HG03039 (cell line): ENCODE results near the gene PDCD1.
"Not testable (repeated sequence)": the region's sequence is repeated elsewhere in the genome, so short reads cannot be mapped to it uniquely, and the experiment has no call there.

Source experiments
- ATAC-seq: cut with Tn5 transposase; IDR thresholded peaks from one replicate; pipeline ENCODE4 v1.9.1; 2021; ENCODE audit warnings: mild to moderate bottlenecking, moderate library complexity; ENCODE audit not compliant: unreplicated experiment

Gene PDCD1

GRCh38 chr2:241835611-241836010 lies 23.1 kb downstream of the PDCD1 start:
- ATAC-seq: no peak

GRCh38 chr2:241834527-241835210 lies 24.0 kb downstream of the PDCD1 start:
- ATAC-seq: no peak

DNA sequence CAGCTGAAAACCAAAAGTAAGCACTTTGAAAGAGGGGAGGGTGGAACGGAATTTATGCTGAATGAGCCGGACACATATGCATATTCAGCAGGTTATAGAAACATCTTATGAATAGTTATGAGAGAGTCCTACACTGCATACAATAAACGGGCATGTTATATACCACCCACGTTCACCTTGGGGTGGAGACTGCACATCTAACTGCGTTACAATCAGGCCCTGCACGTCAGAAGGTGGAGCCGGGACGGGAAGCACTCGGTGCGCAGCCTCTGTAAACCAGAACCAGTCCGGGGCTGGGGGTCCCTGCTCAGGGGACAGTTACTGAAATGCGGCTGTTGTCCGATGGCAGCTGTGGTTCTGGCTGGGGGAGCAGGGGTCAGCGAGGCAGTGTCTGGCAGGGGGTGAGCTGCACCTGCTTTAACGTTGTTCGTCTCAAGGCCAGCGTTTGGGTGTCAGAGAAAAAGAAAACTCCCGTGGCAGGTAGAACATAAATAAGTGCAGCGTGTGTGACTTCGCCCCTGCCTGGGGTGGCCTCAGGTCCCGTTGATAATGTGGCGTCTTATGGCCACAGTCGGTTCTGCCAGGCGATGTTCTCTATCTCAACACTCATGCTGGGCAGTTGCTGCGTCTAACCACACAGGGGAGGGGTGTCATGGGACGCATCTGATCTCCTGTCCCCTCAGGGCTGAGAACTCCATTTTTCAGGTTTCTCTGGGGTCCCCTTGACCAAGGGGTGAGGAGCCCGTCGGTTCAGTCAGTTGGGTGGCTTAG lies 24.8 kb downstream of the PDCD1 start:
- not testable (repeated sequence) for ATAC-seq

DNA sequence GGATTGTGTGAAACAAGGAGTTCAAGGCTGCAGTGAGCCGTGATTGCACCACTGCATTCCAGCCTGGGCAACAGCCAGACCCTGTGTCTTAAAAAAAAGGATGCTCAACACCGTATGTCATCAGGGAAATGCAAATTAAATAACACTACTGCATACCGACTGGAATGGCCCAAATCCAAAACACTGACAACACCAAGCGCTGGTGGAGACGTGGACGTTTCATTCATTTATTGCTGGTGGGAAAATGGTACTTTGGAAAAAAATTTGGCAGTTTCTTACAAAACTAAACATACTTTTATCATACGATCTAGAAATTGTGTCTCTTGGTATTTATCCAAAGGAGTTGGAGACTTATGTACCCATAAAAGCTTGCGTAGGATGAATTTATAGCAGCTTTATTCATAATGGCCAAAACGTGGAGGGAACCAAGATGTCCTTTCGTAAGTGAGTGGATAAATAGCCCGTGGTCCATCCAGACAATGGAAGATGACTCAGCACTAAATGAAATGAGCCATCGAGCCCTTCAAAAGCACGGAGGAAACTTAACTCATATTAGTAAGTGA lies 25.5 kb downstream of the PDCD1 start:
- ATAC-seq: no peak

DNA sequence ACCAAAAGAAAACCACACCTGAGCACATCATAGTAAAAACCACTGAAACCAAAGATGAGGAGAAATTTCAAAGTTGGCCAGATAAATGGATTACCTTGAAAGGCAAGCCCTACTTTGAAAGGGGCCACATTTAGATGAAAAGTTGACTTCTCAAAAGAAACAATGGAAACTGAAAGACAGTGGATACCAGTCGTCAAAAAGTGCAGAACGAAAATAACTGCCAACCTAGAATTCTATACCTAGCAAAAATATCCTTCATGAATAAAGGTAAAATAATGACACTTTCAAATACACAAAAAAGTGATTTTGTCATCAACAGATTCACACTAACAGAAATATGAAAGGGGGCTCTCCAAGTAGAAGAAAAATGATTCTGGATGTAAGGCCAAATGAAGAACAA lies 31.3 kb downstream of the PDCD1 start:
- ATAC-seq: no peak

DNA sequence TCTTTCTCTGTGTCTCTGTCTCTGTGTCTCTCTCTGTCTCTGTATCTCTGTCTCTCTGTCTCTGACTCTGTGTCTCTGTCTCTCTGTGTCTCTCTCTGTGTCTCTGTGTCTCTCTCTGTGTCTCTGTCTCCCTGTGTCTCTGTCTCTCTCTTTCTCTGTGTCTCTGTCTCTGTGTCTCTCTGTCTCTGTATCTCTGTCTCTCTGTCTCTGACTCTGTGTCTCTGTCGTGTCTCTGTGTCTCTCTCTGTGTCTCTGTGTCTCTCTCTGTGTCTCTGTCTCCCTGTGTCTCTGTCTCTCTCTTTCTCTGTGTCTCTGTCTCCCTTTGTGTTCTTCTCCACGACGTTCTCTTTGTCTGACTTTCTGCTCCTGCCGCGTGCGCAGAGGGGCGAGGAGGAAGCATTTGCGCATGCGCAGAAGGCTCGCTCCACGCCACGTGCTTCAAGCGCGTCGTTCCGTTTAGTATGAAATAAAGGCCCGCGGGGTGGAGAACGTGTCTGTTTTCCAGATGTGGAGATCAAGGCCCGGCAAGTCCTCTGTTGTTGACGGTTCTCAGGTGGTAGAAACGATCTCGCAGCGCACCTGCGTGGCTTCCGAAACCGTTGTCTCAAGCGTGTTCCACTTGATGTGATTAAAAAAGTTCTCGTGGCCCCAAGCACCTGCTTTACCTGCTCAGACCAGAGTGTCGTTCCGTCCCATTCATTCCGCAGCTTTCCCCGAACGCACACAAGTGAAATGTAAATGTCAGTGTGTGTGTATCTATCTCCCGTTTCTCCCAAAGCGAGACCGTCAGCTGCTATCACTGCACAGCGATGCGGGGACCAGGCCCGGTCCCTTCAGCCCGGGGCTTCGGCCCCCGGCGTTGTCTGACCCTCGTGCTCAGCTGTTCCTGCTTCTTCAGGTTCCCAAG lies 34.9 kb downstream of the PDCD1 start:
- ATAC-seq: not testable (repeated sequence)

DNA sequence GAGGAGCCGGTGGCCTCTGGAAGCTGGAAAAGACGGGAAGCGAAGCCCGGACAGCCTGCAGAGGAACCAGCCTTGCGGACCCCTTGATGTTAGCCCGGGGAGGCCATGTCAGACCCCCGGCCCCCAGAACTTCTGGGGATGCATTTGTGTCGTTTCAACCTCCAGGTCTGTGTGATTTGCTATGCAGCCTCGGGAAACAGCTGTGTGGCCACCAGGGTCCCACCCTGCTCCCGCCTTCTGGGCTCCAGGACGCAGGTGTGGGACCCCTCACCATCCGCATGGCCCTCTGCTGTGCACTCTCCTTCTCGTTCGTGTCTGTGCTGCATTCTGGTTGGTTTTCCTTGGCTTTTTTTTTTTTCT lies 36.5 kb downstream of the PDCD1 start:
- ATAC-seq: no peak

GRCh38 chr2:241821460-241822263 lies 37.0 kb downstream of the PDCD1 start:
- no peak for ATAC-seq

- no peak for ATAC-seq
Measured at GRCh38 chr2:241820625-241821384, 37.9 kb downstream of the PDCD1 start.

DNA sequence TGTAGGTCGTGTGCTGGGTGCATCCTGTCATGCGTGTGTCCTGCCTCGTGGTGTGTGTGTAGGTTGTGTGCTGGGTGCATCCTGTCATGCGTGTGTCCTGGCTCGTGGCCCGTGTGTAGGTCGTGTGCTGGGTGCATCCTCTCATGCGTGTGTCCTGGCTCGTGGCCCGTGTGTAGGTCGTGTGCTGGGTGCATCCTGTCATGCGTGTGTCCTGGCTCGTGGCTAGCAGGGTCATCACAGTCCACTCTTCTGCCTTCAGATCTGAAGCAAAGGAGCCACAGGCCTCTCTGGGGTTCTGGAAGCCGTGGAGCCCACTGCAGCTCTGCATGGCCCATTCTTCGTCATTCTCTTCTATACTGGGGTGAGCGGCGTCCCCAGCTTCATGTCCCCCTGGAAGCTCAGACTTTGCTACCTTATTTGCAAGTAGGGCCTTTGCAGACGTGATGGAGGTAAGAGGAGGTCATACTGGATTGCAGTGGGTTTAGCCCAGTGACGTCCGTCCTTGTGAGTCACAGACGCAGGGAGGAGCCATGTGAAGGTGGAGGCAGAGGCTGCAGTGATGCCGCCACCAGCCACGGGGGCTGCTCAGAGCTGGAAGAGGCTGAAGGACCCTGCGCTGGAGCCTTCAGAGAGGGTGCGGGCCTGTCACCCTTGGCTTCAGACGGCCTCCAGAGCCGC lies 38.6 kb downstream of the PDCD1 start:
- ATAC-seq: not testable (repeated sequence)

DNA sequence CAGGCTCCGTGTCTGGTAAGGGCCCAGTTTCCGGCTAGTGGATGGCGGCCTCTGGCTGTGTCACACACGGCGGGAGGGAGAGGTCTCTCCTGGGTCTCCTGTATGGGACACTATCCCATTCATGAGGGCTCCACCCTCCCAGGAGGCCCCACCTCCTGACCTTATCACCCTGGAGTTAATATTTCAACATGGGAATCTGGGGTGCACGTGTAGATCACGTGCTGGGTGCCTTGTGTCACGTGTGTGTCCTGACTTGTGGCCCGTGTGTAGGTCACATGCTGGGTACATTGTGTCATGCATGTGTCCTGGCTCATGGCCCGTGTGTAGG lies 39.8 kb downstream of the PDCD1 start:
- no peak for ATAC-seq

- no peak for ATAC-seq
Measured at GRCh38 chr2:241818229-241818942, 40.3 kb downstream of the PDCD1 start.

DNA sequence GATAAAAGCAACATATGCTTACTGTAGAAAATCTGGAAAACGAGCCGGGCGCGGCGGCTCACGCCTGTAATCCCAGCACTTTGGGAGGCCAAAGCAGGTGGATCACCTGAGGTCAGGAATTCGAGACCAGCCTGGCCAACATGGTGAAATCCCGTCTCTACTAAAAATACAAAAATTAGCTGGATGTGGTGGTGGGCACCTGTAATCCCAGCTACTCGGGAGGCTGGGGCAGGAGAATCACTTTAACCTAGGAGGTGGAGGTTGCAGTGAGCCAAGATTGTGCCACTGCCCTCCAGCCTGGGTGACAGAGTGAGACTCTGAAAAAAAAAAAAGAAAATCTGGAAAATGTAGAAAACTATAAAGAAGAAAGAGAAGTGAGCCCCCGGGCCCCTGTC lies 40.9 kb downstream of the PDCD1 start:
- not testable (repeated sequence) for ATAC-seq

DNA sequence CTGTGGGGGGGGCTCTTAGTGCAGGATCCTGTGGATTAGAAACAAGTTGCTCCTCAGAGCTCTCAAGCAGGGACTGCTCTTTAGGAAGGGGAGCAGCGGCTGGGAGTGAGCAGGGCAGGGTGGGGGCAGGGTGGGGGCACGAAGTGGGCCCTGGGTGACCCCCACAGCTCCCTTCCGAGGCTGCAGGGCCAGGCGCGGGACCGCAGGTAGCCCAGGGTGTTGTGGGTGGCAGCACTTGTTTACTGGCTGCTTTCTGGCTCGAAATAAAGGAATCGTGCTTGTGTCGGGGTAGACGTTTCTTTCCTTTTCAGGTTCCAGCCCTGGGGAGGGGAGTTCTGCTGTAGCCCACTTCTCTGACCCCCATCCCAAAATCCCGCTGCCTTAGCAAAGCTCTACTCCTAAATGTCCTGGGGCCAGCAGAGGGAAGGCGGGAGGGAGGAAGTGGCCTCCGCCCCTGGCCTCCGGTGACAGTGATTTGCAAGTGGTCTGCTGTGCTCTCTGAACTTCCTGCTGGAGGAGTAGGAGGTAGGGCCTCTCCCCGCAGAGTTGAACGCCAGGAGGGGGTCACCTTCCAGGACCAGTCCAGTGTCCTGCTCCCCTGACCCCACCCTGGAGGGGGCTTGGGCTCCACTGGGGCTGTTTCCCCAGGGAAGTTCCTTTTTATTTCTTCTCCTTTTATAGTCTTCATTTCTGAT lies 41.4 kb downstream of the PDCD1 start:
- no peak for ATAC-seq

DNA sequence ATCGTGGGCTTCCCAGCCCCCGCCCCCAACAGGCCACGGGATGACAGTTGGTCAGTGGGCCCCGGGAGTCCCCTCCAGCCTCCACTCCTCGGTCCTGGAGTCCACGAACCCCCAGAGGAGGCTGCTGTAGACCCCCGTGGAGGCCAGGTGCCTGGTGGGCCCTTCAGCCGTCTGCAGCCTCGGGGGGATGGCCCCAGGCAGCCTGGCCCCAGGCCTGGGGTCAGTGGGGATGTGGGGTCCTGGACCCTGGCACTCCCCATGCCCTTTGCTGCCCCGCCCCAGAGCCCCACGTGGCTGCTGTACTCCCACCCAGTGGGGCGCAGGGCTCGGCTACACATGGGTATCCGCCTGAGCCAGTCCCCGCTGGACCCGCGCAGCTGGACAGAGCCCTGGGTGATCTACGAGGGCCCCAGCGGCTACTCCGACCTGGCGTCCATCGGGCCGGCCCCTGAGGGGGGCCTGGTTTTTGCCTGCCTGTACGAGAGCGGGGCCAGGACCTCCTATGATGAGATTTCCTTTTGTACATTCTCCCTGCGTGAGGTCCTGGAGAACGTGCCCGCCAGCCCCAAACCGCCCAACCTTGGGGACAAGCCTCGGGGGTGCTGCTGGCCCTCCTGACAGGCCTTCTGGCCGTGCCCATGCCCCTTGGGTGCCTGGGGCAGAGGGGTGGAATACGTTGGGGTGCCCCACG lies 42.1 kb downstream of the PDCD1 start:
- no peak for ATAC-seq

DNA sequence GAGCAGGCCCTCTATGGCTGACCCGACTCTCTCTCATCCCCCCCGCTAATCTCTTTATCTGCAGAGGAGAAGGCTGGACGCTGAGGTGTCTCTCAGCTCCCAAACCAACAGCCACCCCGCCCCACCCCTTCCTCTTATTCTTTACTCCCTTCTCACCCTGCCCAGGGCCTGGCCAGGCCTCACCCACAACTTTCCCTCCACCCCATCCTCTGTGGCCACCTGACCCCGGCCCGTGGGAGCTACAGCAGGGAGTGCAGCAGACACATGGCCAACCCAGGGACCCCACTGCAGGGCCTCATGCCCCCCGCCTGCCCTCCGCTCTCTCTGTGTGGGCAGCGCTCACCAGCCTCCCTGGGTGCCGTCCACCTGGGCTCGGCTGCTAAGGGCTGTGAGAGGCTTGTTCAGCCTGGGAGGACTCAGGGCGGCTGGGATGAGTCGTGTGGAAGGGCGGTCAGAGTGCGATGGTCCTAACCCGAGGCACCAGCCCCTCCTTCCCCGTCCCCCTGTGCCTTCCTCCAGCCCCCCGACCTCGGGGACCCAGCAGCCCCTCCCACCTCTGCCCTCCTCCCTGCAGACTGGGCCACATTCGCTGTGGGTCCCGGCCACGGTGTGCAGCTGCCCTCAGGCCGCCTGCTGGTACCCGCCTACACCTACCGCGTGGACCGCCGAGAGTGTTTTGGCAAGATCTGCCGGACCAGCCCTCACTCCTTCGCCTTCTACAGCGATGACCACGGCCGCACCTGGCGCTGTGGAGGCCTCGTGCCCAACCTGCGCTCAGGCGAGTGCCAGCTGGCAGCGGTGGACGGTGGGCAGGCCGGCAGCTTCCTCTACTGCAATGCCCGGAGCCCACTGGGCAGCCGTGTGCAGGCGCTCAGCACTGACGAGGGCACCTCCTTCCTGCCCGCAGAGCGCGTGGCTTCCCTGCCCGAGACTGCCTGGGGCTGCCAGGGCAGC lies 42.9 kb downstream of the PDCD1 start:
- no peak for ATAC-seq
